ENCODE measurements around the gene MYADML2.
A peak's percentile ranks its signal among the peaks of the same experiment; 100 is the strongest.

Gene MYADML2

GRCh38 chr17:81935709-81936084, 11.3 kb downstream of the MYADML2 start:
- no peak for DNase-seq

- no peak for DNase-seq
These were observed 12.0 kb downstream of the MYADML2 start for GRCh38 chr17:81934850-81935708.

- DNase-seq, result no peak
These were observed 12.8 kb downstream of the MYADML2 start for GRCh38 chr17:81934098-81934757.

- no peak for DNase-seq
These were observed 13.8 kb downstream of the MYADML2 start for GRCh38 chr17:81933178-81933699.

GRCh38 chr17:81932333-81932983, 14.6 kb downstream of the MYADML2 start:
- no peak for DNase-seq

- DNase-seq, result no peak
These were observed 15.3 kb downstream of the MYADML2 start for GRCh38 chr17:81931557-81932332.

GRCh38 chr17:81931189-81931556, 15.9 kb downstream of the MYADML2 start:
- DNase-seq, result no peak

- no peak for DNase-seq
These were observed 16.6 kb downstream of the MYADML2 start for GRCh38 chr17:81930142-81931125.

- DNase-seq, result no peak
These were observed 17.5 kb downstream of the MYADML2 start for GRCh38 chr17:81929253-81930141.

GRCh38 chr17:81928544-81929252, 18.3 kb downstream of the MYADML2 start:
- no peak for DNase-seq

- DNase-seq, result peak; percentile 77
These were observed 19.1 kb downstream of the MYADML2 start, which contains the start of gene MAFG for GRCh38 chr17:81927653-81928543. TSS of gene MAFG (minus strand) at chr17:81927735. CDS start at chr17:81923185, 4,550 bp downstream.

GRCh38 chr17:81927152-81927652, 19.8 kb downstream of the MYADML2 start:
- DNase-seq, result no peak

GRCh38 chr17:81926451-81927151, 20.4 kb downstream of the MYADML2 start:
- peak; percentile 68 for DNase-seq

- no peak for DNase-seq
These were observed 21.1 kb downstream of the MYADML2 start for GRCh38 chr17:81925860-81926450.

- no peak for DNase-seq
These were observed 22.2 kb downstream of the MYADML2 start for GRCh38 chr17:81924557-81925532.

Data from GF-D8 (cell line).